ENCODE data around the gene PIH1D2. TPM values are rescaled to one million over a fixed set of nuclear protein-coding genes. Genes with fewer than 3 reads are reported as not detected.

Gene PIH1D2
- total RNA-seq, 1 donor from 2014 or later = 1.4 TPM

DNA sequence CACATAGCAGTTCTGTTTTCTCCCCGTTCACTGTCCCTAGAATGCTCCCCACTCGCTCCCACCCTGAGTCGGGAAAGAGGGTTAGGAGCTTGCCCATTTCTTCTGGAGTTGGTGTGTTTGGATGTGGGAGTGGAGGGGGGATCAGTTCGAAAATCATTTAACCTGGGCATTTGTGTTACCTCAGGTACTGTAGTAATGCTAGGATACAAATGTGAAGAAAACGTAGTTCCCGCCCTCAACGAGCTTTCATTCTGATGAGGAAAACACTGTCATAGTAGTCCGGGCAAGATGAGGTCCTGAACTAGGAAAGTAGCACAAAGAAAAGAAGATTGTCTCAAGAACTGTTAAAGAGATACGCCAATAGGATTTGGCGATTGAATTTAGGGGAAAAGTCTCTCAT, 13.4 kb upstream of the PIH1D2 start:
- Mint-ChIP-seq H3K27ac (ENCODE audit: unreplicated experiment) (peak overlapping the region; percentile 98), H3K36me3 (ENCODE audit: unreplicated experiment) (no peaks in the 10 kb centered on the region), H3K27me3 (ENCODE audit: unreplicated experiment) (peaks cover 6% of the 10 kb centered on the region), H3K4me1 (ENCODE audit: low read depth, unreplicated experiment) (peaks cover 17% of the 10 kb centered on the region), H3K9me3 (ENCODE audit: unreplicated experiment) (peaks cover 9% of the 10 kb centered on the region), H3K4me3 (ENCODE audit: unreplicated experiment) (peak overlapping the region; percentile 99)
- no peak for DNase-seq
- TF ChIP-seq, protein P1, sequence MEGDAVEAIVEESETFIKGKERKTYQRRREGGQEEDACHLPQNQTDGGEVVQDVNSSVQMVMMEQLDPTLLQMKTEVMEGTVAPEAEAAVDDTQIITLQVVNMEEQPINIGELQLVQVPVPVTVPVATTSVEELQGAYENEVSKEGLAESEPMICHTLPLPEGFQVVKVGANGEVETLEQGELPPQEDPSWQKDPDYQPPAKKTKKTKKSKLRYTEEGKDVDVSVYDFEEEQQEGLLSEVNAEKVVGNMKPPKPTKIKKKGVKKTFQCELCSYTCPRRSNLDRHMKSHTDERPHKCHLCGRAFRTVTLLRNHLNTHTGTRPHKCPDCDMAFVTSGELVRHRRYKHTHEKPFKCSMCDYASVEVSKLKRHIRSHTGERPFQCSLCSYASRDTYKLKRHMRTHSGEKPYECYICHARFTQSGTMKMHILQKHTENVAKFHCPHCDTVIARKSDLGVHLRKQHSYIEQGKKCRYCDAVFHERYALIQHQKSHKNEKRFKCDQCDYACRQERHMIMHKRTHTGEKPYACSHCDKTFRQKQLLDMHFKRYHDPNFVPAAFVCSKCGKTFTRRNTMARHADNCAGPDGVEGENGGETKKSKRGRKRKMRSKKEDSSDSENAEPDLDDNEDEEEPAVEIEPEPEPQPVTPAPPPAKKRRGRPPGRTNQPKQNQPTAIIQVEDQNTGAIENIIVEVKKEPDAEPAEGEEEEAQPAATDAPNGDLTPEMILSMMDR (IDR thresholded peaks at IDR 0.05; ENCODE audit: partially characterized antibody, unreplicated experiment) = no peak

DNA sequence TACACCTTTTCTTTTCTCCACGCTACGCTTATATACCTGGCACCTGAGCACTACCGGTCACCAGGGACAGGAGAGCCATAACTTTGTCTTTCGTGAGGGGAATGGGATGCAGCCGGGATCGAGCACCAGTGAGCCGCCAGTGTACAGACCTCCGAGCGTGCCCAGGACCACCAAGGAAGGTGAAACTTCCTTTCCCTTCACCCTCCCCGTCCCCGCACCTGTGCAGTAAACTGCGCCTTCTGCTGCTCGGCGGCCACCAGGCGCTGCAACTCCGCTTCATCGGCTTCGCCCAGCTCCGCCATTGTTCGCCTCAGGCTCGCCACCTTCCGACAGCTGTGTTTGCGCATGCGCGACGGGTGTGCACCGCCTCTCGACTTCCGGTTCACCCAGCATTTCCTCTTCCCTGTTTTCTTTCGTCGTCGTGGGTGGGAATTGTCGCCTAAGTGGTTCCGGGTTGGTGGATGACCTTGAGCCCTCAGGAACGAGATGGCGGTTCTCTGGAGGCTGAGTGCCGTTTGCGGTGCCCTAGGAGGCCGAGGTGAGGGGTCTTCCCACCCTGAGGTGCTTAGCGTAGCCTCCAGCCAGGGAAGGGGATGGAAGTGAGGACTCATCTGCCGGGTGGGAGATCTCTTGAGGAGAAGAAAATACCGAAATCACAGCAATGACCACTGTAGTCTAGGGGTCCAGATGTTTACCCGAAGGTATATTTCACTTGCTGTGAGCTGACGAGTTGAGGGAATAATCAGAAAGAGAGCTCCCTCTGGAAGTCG, 12.8 kb upstream of the PIH1D2 start, which contains the start of the genes SDHD and TIMM8B:
SDHD (plus strand) TSS at position 452 of the 770 bp plus-strand sequence; CDS start at position 487, 35 bp downstream.
TIMM8B (minus strand) TSS at position 335 of the 770 bp plus-strand sequence; CDS start at position 302, 33 bp downstream.
- Mint-ChIP-seq H3K27me3 (ENCODE audit: unreplicated experiment) (peaks cover 6% of the 10 kb centered on the region), H3K36me3 (ENCODE audit: unreplicated experiment) (no peaks in the 10 kb centered on the region), H3K4me1 (ENCODE audit: low read depth, unreplicated experiment) (peaks cover 17% of the 10 kb centered on the region)

DNA sequence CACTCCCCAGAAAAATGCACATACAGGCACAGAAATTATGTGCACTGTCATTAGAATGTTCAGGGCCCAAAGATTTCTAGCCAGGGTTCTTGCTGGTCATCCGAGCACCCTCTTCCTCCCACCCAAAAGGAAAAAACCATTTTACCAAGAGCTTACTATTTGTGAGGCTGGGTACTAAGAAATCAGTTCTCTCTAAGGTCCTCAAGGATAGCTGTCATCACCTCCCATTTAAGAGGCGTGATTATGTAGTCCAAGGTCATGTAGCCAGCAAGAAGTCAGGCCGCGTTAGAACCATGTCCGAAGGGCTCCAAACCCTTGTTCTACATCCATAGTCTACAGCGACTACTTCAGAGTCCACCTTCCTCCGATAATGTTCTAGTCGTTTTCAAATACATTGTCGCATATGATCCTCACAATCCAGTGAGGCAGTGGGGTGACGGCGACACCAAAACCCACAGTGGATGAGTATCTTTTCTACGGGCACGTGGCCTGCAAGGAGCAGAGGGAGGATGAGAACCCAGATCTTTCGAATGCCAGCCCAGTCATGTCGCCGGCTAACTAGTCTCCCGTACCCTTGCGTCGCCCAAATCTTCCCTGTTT, 12.1 kb upstream of the PIH1D2 start:
- H3K9me3 Mint-ChIP-seq (ENCODE audit: unreplicated experiment) = peaks cover 9% of the 10 kb centered on the region
- H3K27ac Mint-ChIP-seq (ENCODE audit: unreplicated experiment) = peak overlapping the region; percentile 98
- peaks cover 6% of the 10 kb centered on the region for H3K27me3 Mint-ChIP-seq (ENCODE audit: unreplicated experiment)
- peak overlapping the region; percentile 99 for H3K4me3 Mint-ChIP-seq (ENCODE audit: unreplicated experiment)
- H3K4me1 Mint-ChIP-seq (ENCODE audit: low read depth, unreplicated experiment) = peaks cover 17% of the 10 kb centered on the region
- TF ChIP-seq, protein P1 (IDR thresholded peaks at IDR 0.05; ENCODE audit: partially characterized antibody, unreplicated experiment) = no peak
- DNase-seq = peak; percentile 17
- no peaks in the 10 kb centered on the region for H3K36me3 Mint-ChIP-seq (ENCODE audit: unreplicated experiment)

More for the DNA sequence above, 12.8 kb upstream of the PIH1D2 start, which contains the start of the genes SDHD and TIMM8B:
- H3K9me3 Mint-ChIP-seq (ENCODE audit: unreplicated experiment) = peaks cover 9% of the 10 kb centered on the region
- H3K27ac Mint-ChIP-seq (ENCODE audit: unreplicated experiment) = peak within 1 kb of the TSS; percentile 98
- peak; percentile 94 for DNase-seq
- TF ChIP-seq, protein P1 (IDR thresholded peaks at IDR 0.05; ENCODE audit: partially characterized antibody, unreplicated experiment) = no peak
- peak within 1 kb of the TSS; percentile 99 for H3K4me3 Mint-ChIP-seq (ENCODE audit: unreplicated experiment)

DNA sequence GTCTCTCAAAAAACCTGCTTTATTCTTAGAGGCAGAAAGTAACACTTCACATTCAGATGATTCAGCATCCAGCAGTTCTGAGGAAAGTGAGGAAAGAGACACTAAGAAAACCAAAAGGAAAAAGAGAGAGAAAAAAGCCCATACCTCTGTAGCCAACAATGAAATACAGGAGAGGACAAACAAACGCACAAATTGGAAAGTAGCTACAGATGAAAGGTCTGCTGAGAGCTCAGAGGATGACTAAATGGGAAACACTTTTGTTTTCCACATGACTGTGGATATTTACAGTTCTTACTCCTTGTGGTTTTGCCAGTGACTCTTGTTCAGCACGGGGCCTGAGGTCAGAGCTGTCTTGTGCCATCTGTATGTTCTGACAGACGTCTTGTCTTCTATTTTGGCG, 8.9 kb upstream of the PIH1D2 start:
- peaks cover 6% of the 10 kb centered on the region for H3K27me3 Mint-ChIP-seq (ENCODE audit: unreplicated experiment)
- no peak for DNase-seq
- peaks cover 10% of the 10 kb centered on the region for H3K4me1 Mint-ChIP-seq (ENCODE audit: low read depth, unreplicated experiment)
- TF ChIP-seq, protein P1 (IDR thresholded peaks at IDR 0.05; ENCODE audit: partially characterized antibody, unreplicated experiment) = no peak
- H3K27ac Mint-ChIP-seq (ENCODE audit: unreplicated experiment) = no peak overlapping the region
- peaks cover 9% of the 10 kb centered on the region for H3K9me3 Mint-ChIP-seq (ENCODE audit: unreplicated experiment)
- H3K36me3 Mint-ChIP-seq (ENCODE audit: unreplicated experiment) = peaks cover 3% of the 10 kb centered on the region
- no peak overlapping the region for H3K4me3 Mint-ChIP-seq (ENCODE audit: unreplicated experiment)

DNA sequence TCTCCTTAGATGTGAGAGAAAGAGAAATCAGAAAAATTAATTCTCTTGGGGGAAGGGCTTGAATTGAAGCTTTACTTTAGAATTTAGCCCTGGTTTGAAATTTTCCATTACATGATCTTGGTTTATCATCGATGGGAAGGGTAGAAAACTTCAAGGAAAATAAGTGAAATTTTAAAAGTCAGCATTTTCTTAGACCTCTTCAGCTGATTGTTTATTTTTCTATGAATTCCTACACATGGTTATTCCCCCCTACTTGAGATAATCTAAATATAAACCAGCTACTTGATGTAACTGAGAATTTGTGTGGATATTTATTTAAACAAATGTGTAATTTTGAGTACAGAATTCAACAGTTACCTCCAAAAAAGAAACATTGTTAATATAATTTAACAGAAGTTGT, 10.9 kb downstream of the PIH1D2 start:
- no peak overlapping the region for H3K27ac Mint-ChIP-seq (ENCODE audit: unreplicated experiment)
- H3K4me1 Mint-ChIP-seq (ENCODE audit: low read depth, unreplicated experiment) = no peaks in the 10 kb centered on the region
- TF ChIP-seq, protein P1 (IDR thresholded peaks at IDR 0.05; ENCODE audit: partially characterized antibody, unreplicated experiment) = no peak
- no peaks in the 10 kb centered on the region for H3K9me3 Mint-ChIP-seq (ENCODE audit: unreplicated experiment)
- no peak for DNase-seq
- no peaks in the 10 kb centered on the region for H3K36me3 Mint-ChIP-seq (ENCODE audit: unreplicated experiment)
- no peaks in the 10 kb centered on the region for H3K27me3 Mint-ChIP-seq (ENCODE audit: unreplicated experiment)
- no peak overlapping the region for H3K4me3 Mint-ChIP-seq (ENCODE audit: unreplicated experiment)
